KMS-11 (cell line): ENCODE data around the gene CPNE6.

ENCODE experiments used
- H2AFZ ChIP-seq: fragments of 200-600 bp; sonication (generic); 2 replicates; pipeline ENCODE4 v1.6.1; 2016; ENCODE audit warnings: antibody characterized with exemption, mixed run types, low read depth
- H3K27ac ChIP-seq: fragments of 200-600 bp; sonication (generic); 2 replicates; pipeline ENCODE4 v1.6.1; 2016; ENCODE audit warnings: mild to moderate bottlenecking, mixed run types
- H3K27me3 ChIP-seq: fragments of 200-600 bp; sonication (generic); 2 replicates; pipeline ENCODE4 v1.6.1; 2017; ENCODE audit warnings: mild to moderate bottlenecking, low read depth, mixed run types, moderate library complexity; ENCODE audit not compliant: insufficient read depth
- H3K36me3 ChIP-seq: fragments of 200-600 bp; sonication (generic); 2 replicates; pipeline ENCODE4 v1.6.1; 2017; ENCODE audit warnings: mild to moderate bottlenecking, mixed run types; ENCODE audit not compliant: insufficient read depth
- H3K4me1 ChIP-seq: fragments of 200-600 bp; sonication (generic); 2 replicates; pipeline ENCODE4 v1.6.1; 2016; ENCODE audit warnings: mild to moderate bottlenecking, low read depth, mixed run types; ENCODE audit not compliant: poor library complexity, severe bottlenecking
- H3K4me2 ChIP-seq: fragments of 200-600 bp; sonication (generic); 2 replicates; pipeline ENCODE4 v1.7.0; 2016; ENCODE audit warnings: mild to moderate bottlenecking, mixed run types
- H3K4me3 ChIP-seq: fragments of 200-600 bp; sonication (generic); IDR thresholded peaks from 2 replicates; pipeline ENCODE4 v1.6.1; 2017; ENCODE audit warnings: low read depth, low read length, mixed read lengths; ENCODE audit not compliant: insufficient read depth
- H3K79me2 ChIP-seq: fragments of 200-600 bp; sonication (generic); 2 replicates; pipeline ENCODE4 v1.6.1; 2016; ENCODE audit warnings: low read depth, mixed run types; ENCODE audit not compliant: insufficient read depth
- H3K9ac ChIP-seq: fragments of 200-600 bp; sonication (generic); 2 replicates; pipeline ENCODE4 v1.6.1; 2016; ENCODE audit warnings: mild to moderate bottlenecking, mixed run types
- H4K20me1 ChIP-seq: fragments of 200-600 bp; sonication (generic); 2 replicates; pipeline ENCODE4 v1.6.1; 2016; ENCODE audit warnings: mild to moderate bottlenecking, mixed run types; ENCODE audit not compliant: insufficient read depth
- CTCF ChIP-seq: fragments of 200-600 bp; sonication (generic); conservative IDR thresholded peaks from 2 replicates; pipeline ENCODE4 v1.6.1; 2017; ENCODE audit warnings: low read depth, mild to moderate bottlenecking, antibody characterized with exemption, low read length, moderate library complexity, mixed read lengths

Gene CPNE6

GRCh38 chr14:24085215-24085614 lies 13.9 kb downstream of the CPNE6 start:
- Histone ChIP-seq H3K9ac (no peak overlapping the region), H3K27ac (no peak overlapping the region), H3K27me3 (no peaks in the 10 kb centered on the region; the same call in 1 of the 2 replicates), H3K4me3 (no peak overlapping the region), H3K4me2 (no peak overlapping the region), H3K36me3 (no peaks in the 10 kb centered on the region), H2AFZ (no peak overlapping the region), H3K79me2 (no peaks in the 10 kb centered on the region), H3K4me1 (peaks cover 13% of the 10 kb centered on the region), H4K20me1 (no peaks in the 10 kb centered on the region)
- no peak for TF ChIP-seq CTCF

GRCh38 chr14:24086193-24086955 lies 15.0 kb downstream of the CPNE6 start:
- Histone ChIP-seq H3K27me3 (no peaks in the 10 kb centered on the region; the same call in 1 of the 2 replicates), H3K9ac (no peak overlapping the region), H3K79me2 (no peaks in the 10 kb centered on the region), H4K20me1 (no peaks in the 10 kb centered on the region), H3K4me1 (peaks cover 10% of the 10 kb centered on the region), H3K36me3 (no peaks in the 10 kb centered on the region), H3K4me3 (no peak overlapping the region), H3K27ac (no peak overlapping the region), H2AFZ (no peak overlapping the region), H3K4me2 (no peak overlapping the region)
- no peak for TF ChIP-seq CTCF

GRCh38 chr14:24087004-24087403 lies 15.6 kb downstream of the CPNE6 start:
- no peak overlapping the region for H3K4me2 ChIP-seq
- H3K4me3 ChIP-seq = no peak overlapping the region
- no peaks in the 10 kb centered on the region for H3K36me3 ChIP-seq

GRCh38 chr14:24088095-24088494 lies 16.7 kb downstream of the CPNE6 start:
- Histone ChIP-seq H4K20me1 (no peaks in the 10 kb centered on the region), H3K27me3 (no peaks in the 10 kb centered on the region; the same call in 1 of the 2 replicates), H3K4me3 (no peak overlapping the region), H3K36me3 (no peaks in the 10 kb centered on the region), H3K9ac (no peak overlapping the region), H3K27ac (no peak overlapping the region), H3K4me2 (no peak overlapping the region), H2AFZ (no peak overlapping the region), H3K4me1 (peaks cover 10% of the 10 kb centered on the region), H3K79me2 (no peaks in the 10 kb centered on the region)
- TF ChIP-seq CTCF = no peak

More at GRCh38 chr14:24087004-24087403, 15.6 kb downstream of the CPNE6 start:
- H3K79me2 ChIP-seq = no peaks in the 10 kb centered on the region
- no peak overlapping the region for H3K27ac ChIP-seq
- no peaks in the 10 kb centered on the region for H4K20me1 ChIP-seq
- peaks cover 10% of the 10 kb centered on the region for H3K4me1 ChIP-seq
- no peaks in the 10 kb centered on the region; the same call in 1 of the 2 replicates for H3K27me3 ChIP-seq
- no peak overlapping the region for H3K9ac ChIP-seq
- no peak overlapping the region for H2AFZ ChIP-seq
- TF ChIP-seq CTCF = no peak
